Body of pancreas (tissue), 4 donors: ENCODE results near the gene BCL7A. TPM values are rescaled to one million over a fixed set of nuclear protein-coding genes. Genes with fewer than 3 reads are reported as not detected.

Experiments used
- ATAC-seq: fragments of 150-250 bp; one replicate; pipeline ENCODE4 v1.9.1; 2016
- DNase-seq, 4 donors: peaks; one replicate each; pipeline ENCODE4 v3.0.0-alpha.2; 2019
- H3K27ac ChIP-seq, 4 donors: fragments of 200-600 bp; sonication (generic); 1 replicate in 3 of 4; 2 replicates in 1 of 4; pipeline versions ENCODE4 v1.5.1 to v1.6.1; 2016 to 2019; ENCODE audit warnings: mild to moderate bottlenecking in 1 of 4, mixed read lengths in 1 of 4, moderate library complexity in 1 of 4
- H3K27me3 ChIP-seq, 2 donors: fragments of 200-600 bp; sonication (generic); one replicate each; pipeline ENCODE4 v1.6.0; 2016; ENCODE audit warnings: mild to moderate bottlenecking in 1 of 2
- H3K36me3 ChIP-seq, 2 donors: fragments of 200-600 bp; sonication (generic); replicated peaks in 1 of 2; 2 replicates each; pipeline ENCODE4 v1.5.1; 2016; ENCODE audit warnings: low read depth in 2 of 2; ENCODE audit not compliant: insufficient read depth in 1 of 2
- H3K4me1 ChIP-seq: fragments of 200-600 bp; sonication (generic); one replicate; pipeline ENCODE4 v1.6.0; 2016
- H3K4me3 ChIP-seq, 2 donors: fragments of 200-600 bp; sonication (generic); 1 replicate in 1 of 2; 2 replicates in 1 of 2; pipeline ENCODE4 v1.5.1; 2016 to 2019
- H3K9me3 ChIP-seq, 3 donors: fragments of 200-600 bp; sonication (generic); 1 replicate in 2 of 3; 2 replicates in 1 of 3; pipeline ENCODE4 v1.5.1; 2016
- CTCF ChIP-seq, 7 experiments: fragments of 450-650 bp in 4 of 7; fragments of 200-600 bp in 3 of 7; sonication (generic) in 3 of 7; IDR thresholded peaks; one replicate each; pipeline ENCODE4 v1.5.1; 2016 to 2019; ENCODE audit warnings: antibody characterized with exemption in 7 of 7
- POLR2A ChIP-seq, 3 donors: fragments of 450-650 bp; IDR thresholded peaks; one replicate each; pipeline ENCODE4 v1.6.1; 2016; ENCODE audit warnings: antibody characterized with exemption in 3 of 3, mild to moderate bottlenecking in 2 of 3
- WGBS, 2 donors: methylation state at CpG; one replicate each; pipeline ENCODE4 v1.1.5; 2017; 5-methylcytosine and 5-hydroxymethylcytosine counted together
- intact Hi-C: fragments of 100-400 bp; cut with DNase I; formaldehyde crosslinking; loops from one replicate; pipeline ENCODE4 v1.15.1; 2023
- total RNA-seq, 2 donors: library from RNA; depleted of rRNA; stranded (reverse); fragments of >200 nt; gene quantifications; one replicate each; pipeline ENCODE4 v1.1.0, GENCODE V29; 2016

The BCL7A gene
- total RNA-seq, 2 donors from 2014 or later: 19.1 to 25.2 TPM

GRCh38 chr12:122045262-122045661 lies 23.6 kb downstream of the BCL7A start:
- H3K4me3 ChIP-seq: no peak overlapping the region
- peaks cover 17% of the 10 kb centered on the region for H3K4me1 ChIP-seq
- H3K27me3 ChIP-seq: no peaks in the 10 kb centered on the region
- H3K27ac ChIP-seq: no peak overlapping the region
- intact Hi-C loops: no loop called here
- TF ChIP-seq CTCF (IDR thresholded peaks at IDR 0.05): no peak
- no peak for TF ChIP-seq POLR2A (IDR thresholded peaks at IDR 0.05)
- H3K36me3 ChIP-seq: peaks cover 6 to 9% of the 10 kb centered on the region in 2 donors
- no peak for ATAC-seq
- DNase-seq: no peak
- H3K9me3 ChIP-seq: no peaks in the 10 kb centered on the region
- 96% methylated on average over 7 of the region's 7 CpGs for WGBS, 2 donors

GRCh38 chr12:122046145-122046544 lies 24.5 kb downstream of the BCL7A start:
- H3K4me3 ChIP-seq: no peak overlapping the region
- TF ChIP-seq POLR2A (IDR thresholded peaks at IDR 0.05): no peak
- TF ChIP-seq CTCF (IDR thresholded peaks at IDR 0.05): no peak
- 93 to 95% methylated on average over 6 to 7 of the region's 7 CpGs for WGBS, 2 donors
- peaks cover 19% of the 10 kb centered on the region for H3K4me1 ChIP-seq
- intact Hi-C loops: no loop called here
- no peaks in the 10 kb centered on the region for H3K27me3 ChIP-seq
- peaks cover 6 to 9% of the 10 kb centered on the region in 2 donors for H3K36me3 ChIP-seq
- no peaks in the 10 kb centered on the region for H3K9me3 ChIP-seq
- H3K27ac ChIP-seq: no peak overlapping the region
- no peak for DNase-seq
- no peak for ATAC-seq

DNA sequence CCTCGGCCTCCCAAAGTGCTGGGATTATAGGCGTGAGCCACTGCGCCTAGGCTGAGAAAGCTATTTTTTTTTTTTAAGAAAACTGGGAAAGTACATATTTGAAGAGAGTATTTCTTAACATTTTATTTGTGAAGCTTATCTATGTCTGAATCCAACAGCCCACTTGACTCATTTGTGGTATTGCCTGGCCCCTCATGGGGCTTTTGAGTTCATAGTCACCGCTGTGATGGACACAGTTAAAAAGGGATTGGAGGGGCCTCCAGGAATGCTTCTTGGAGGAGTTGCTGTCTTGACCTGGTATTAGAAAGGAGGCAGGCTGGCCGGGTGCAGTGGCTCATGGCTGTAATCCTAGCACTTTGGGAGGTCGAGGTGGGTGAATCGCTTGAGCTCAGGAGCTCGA lies 26.5 kb downstream of the BCL7A start:
- intact Hi-C loops: no loop called here
- ATAC-seq (no peak), DNase-seq (no peak)
- H3K4me3 ChIP-seq: no peak overlapping the region
- no peaks in the 10 kb centered on the region for H3K9me3 ChIP-seq
- WGBS, 2 donors: 88 to 93% methylated on average over 8 of the region's 8 CpGs
- no peak overlapping the region for H3K27ac ChIP-seq
- H3K27me3 ChIP-seq: no peaks in the 10 kb centered on the region
- H3K4me1 ChIP-seq: peaks cover 26% of the 10 kb centered on the region
- H3K36me3 ChIP-seq: peaks cover 6 to 9% of the 10 kb centered on the region in 2 donors
- no peak for TF ChIP-seq CTCF (IDR thresholded peaks at IDR 0.05)
- no peak for TF ChIP-seq POLR2A (IDR thresholded peaks at IDR 0.05)

- DNase-seq: no peak
- no peaks in the 10 kb centered on the region for H3K27me3 ChIP-seq
- ATAC-seq: no peak
- no peaks in the 10 kb centered on the region for H3K9me3 ChIP-seq
- peaks cover 0 to 6% of the 10 kb centered on the region in 2 donors for H3K36me3 ChIP-seq
- intact Hi-C loops: no loop called here
- 71 to 92% methylated on average over 8 to 9 of the region's 9 CpGs for WGBS, 2 donors
- no peak overlapping the region for H3K4me3 ChIP-seq
- TF ChIP-seq POLR2A (IDR thresholded peaks at IDR 0.05) (no peak), CTCF (IDR thresholded peaks at IDR 0.05) (no peak)
- peaks cover 34% of the 10 kb centered on the region for H3K4me1 ChIP-seq
- peak overlapping the region in 2 of 4 donors; percentile 80 for H3K27ac ChIP-seq
Measured at GRCh38 chr12:122049827-122050226, 28.1 kb downstream of the BCL7A start.

DNA sequence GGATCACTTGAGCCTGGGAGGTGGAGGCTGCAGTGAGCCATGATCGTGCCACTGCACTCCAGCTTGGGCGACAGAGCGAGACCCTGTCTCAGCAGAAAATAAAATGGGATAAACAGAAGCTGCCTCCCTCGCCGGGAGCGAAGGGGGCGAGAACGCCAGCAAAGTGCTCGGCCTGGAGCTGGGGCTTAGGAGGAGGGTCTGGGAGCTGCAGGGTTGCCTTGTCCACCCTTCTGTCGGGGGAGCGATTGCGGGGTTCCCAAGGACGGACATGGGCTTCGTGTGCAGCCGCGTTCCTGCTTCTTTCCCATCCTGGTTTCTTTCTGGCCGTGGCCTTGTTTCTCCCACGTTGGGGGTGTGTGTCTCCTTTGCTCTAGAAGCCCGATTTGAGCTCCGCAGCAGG lies 29.0 kb downstream of the BCL7A start:
- Histone ChIP-seq H3K4me1 (peaks cover 34% of the 10 kb centered on the region), H3K27me3 (no peaks in the 10 kb centered on the region), H3K4me3 (no peak overlapping the region), H3K27ac (peak overlapping the region; percentile 58 to 80 (median 77)), H3K9me3 (no peaks in the 10 kb centered on the region), H3K36me3 (peaks cover 0 to 6% of the 10 kb centered on the region in 2 donors)
- ATAC-seq (no peak), DNase-seq (no peak)
- intact Hi-C loops: no loop called here
- no peak for TF ChIP-seq POLR2A (IDR thresholded peaks at IDR 0.05)
- TF ChIP-seq CTCF (IDR thresholded peaks at IDR 0.05): no peak
- 82 to 86% methylated on average over 20 of the region's 20 CpGs for WGBS, 2 donors
